Subcutaneous abdominal adipose tissue (tissue), 5 donors: ENCODE measurements around the gene ZNF385C.

Experiments used
- H3K27ac ChIP-seq: one replicate; pipeline ENCODE4 v1.7.0; 2013; ENCODE audit warnings: low read depth, mild to moderate bottlenecking, inconsistent platforms, low read length, moderate library complexity
- H3K27me3 ChIP-seq, 5 donors: one replicate each; pipeline ENCODE4 v1.7.0; 2013; ENCODE audit warnings: low read length in 5 of 5, inconsistent platforms in 1 of 5; ENCODE audit not compliant: control insufficient read depth in 5 of 5, insufficient read depth in 4 of 5
- H3K36me3 ChIP-seq, 5 donors: one replicate each; pipeline ENCODE4 v1.7.0; 2013; ENCODE audit warnings: low read length in 5 of 5; ENCODE audit not compliant: control insufficient read depth in 5 of 5, insufficient read depth in 5 of 5
- H3K4me1 ChIP-seq, 5 donors: one replicate each; pipeline ENCODE4 v1.7.0; 2013; ENCODE audit warnings: low read length in 5 of 5, mild to moderate bottlenecking in 3 of 5, moderate library complexity in 1 of 5; ENCODE audit not compliant: control insufficient read depth in 5 of 5, insufficient read depth in 5 of 5
- H3K4me3 ChIP-seq, 5 donors: one replicate each; pipeline ENCODE4 v1.7.0; 2013; ENCODE audit warnings: low read length in 5 of 5, low read depth in 1 of 5
- H3K9ac ChIP-seq, 5 donors: one replicate each; pipeline ENCODE4 v1.7.0; 2013; ENCODE audit warnings: low read length in 5 of 5, mild to moderate bottlenecking in 4 of 5, moderate library complexity in 3 of 5
- H3K9me3 ChIP-seq, 5 donors: one replicate each; pipeline ENCODE4 v1.7.0; 2013; ENCODE audit warnings: low read length in 5 of 5; ENCODE audit not compliant: control insufficient read depth in 5 of 5
- donor health status: healthy.
- donor health status: healthy.
- donor health status: healthy.
- donor health status: healthy.
- donor health status: healthy.

ZNF385C gene

DNA sequence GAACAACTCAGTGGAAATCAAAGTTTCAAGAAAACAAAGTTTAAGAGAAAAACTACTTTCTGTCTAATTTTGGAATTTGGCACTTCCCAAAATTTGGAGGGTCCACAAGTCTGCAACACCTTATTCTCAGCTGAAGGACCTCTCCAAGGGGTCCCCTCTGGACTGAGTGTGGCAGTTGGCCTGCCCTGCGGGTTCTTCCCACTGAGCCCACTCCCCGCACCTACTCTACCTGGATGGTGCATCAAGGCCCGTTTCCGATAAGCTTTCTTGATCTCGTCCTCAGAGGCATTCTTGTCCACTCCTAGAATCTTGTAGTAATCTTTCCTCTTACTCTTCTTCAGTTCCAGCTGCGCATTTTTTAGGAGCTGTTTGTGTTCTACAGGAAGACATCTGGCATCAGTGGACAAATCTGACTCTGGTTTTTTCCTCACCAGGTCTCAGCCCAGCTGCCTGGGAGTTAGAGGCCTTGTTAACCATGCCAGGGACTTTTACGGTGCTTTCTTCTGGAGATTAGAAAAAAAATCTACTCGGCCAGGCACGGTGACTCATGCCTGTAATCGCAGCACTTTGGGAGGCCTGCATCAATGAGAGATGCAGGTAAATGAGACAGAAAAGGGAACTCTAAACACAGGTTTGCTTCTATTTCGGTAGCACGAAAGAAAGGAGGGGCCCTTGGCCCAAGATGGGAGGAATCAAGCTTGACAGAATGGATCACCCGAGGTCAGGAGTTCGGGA lies 116.1 kb downstream of the ZNF385C start:
- Histone ChIP-seq H3K36me3 (peaks cover 16 to 89% (median 69%) of the 10 kb centered on the region in 5 donors), H3K27me3 (no peaks in the 10 kb centered on the region), H3K9ac (no peak overlapping the region), H3K4me1 (peaks cover 0 to 5% (median 0%) of the 10 kb centered on the region in 5 donors), H3K27ac (no peak overlapping the region), H3K4me3 (no peak overlapping the region), H3K9me3 (no peaks in the 10 kb centered on the region)

DNA sequence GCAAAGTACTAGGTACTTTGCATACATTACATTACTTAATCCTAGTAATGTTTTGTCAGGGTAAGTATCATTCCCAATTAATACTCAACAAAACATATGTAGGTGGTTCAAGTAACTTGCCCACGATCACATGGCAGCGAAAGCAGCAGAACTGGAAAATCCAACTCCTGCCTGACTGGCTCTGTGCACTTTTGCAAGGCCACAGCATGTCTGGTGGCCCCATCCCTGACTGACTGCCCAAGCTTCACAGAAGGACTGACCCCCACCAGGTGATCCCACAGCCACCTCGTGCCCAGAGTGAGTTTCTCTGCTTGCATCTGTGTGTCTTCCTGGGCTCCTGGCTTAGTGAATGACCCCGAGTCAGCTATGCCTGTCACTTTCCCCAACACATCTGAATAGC lies 120.3 kb downstream of the ZNF385C start:
- Histone ChIP-seq H3K4me1 (peaks cover 3 to 25% (median 18%) of the 10 kb centered on the region in 5 donors), H3K27ac (no peak overlapping the region), H3K36me3 (peaks cover 4 to 93% (median 82%) of the 10 kb centered on the region in 5 donors), H3K9ac (no peak overlapping the region), H3K4me3 (no peak overlapping the region), H3K27me3 (no peaks in the 10 kb centered on the region), H3K9me3 (no peaks in the 10 kb centered on the region)

DNA sequence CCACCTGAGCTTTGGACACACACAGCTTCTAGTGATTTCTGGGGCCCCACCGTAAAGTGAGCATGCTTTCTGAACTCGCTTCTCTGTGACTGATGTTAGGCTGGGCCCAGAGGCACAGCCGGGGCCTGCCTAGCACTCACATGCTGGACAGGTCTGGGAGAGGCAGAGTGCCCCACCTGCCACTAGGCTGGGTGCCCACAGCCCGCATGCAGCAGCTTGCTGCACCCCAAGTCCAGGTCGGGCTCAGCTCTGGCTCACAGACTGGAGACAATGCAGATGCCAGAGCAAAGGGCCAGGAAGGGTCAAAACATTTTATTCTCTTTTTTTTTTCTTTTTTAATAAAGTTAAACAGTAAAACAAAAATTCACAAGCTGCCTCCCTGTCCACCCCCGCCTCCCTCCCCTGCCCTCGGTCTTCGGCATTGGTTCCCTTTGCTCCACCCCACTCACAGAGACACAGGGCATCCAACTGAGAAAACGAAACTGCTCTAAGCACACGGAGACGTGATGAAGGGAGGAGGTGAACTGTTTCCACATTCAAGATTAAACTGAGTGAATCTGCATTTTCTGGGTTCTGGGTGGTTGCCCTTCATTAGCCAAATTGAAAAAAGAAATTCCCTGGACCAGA lies 122.0 kb downstream of the ZNF385C start:
- peak overlapping the region; percentile 65 for H3K27ac ChIP-seq
- H3K9me3 ChIP-seq = no peaks in the 10 kb centered on the region
- H3K27me3 ChIP-seq = no peaks in the 10 kb centered on the region
- H3K4me1 ChIP-seq = peaks cover 7 to 36% (median 26%) of the 10 kb centered on the region in 5 donors
- peaks cover 4 to 90% (median 81%) of the 10 kb centered on the region in 5 donors for H3K36me3 ChIP-seq
- no peak overlapping the region for H3K4me3 ChIP-seq
- H3K9ac ChIP-seq = peak overlapping the region in 1 of 5 donors; percentile 19
